ENCODE results near the gene SSTR4. TPM values are rescaled to one million over a fixed set of nuclear protein-coding genes. Genes with fewer than 3 reads are reported as not detected.
A peak's percentile ranks its signal among the peaks of the same experiment; 100 is the strongest.

SSTR4 gene
- total and polyA plus RNA-seq, 4 donors = 0.06 TPM; not detected in 3

- 8 to 12% methylated on average over 47 of the region's 47 CpGs for WGBS, 2 donors
- no peak for TF ChIP-seq CTCF (IDR thresholded peaks at IDR 0.05; ENCODE audit: control extremely low read depth, extremely low read depth)
- peaks cover 0 to 40% (median 4%) of the 10 kb centered on the region in 5 donors for H3K4me1 ChIP-seq (ENCODE audit: control insufficient read depth in 5 of 5, insufficient read depth in 5 of 5, low read length in 5 of 5)
- DNase-seq = no peak
- H3K27me3 ChIP-seq (ENCODE audit: control insufficient read depth in 3 of 3, insufficient read depth in 3 of 3, low read length in 2 of 3) = peaks cover 0 to 57% (median 44%) of the 10 kb centered on the region in 3 donors
- H3K36me3 ChIP-seq (ENCODE audit: control insufficient read depth in 4 of 4, insufficient read depth in 4 of 4, low read length in 4 of 4) = no peaks in the 10 kb centered on the region
- no peaks in the 10 kb centered on the region for H3K9me3 ChIP-seq (ENCODE audit: control insufficient read depth in 4 of 4, insufficient read depth in 3 of 4, low read length in 3 of 4)
- peak overlapping the region; percentile 11 to 94 for H3K27ac ChIP-seq (ENCODE audit: low read depth in 1 of 2, low read length in 1 of 2)
- ATAC-seq (ENCODE audit: insufficient read depth, low FRiP score) = no peak
- no peak overlapping the region for H3K9ac ChIP-seq (ENCODE audit: insufficient read depth in 1 of 2, low read length in 2 of 2)
- peak overlapping the region; percentile 70 for H3K4me3 ChIP-seq
Measured at GRCh38 chr20:23047738-23048214, 12.7 kb downstream of the SSTR4 start.

- no peaks in the 10 kb centered on the region for H3K9me3 ChIP-seq (ENCODE audit: control insufficient read depth in 4 of 4, insufficient read depth in 3 of 4, low read length in 3 of 4)
- peak; percentile 15 for TF ChIP-seq CTCF (IDR thresholded peaks at IDR 0.05; ENCODE audit: control extremely low read depth, extremely low read depth)
- peak overlapping the region; percentile 70 for H3K4me3 ChIP-seq
- H3K36me3 ChIP-seq (ENCODE audit: control insufficient read depth in 4 of 4, insufficient read depth in 4 of 4, low read length in 4 of 4) = no peaks in the 10 kb centered on the region
- DNase-seq (peak in 1 of 3 donors; percentile 50), ATAC-seq (ENCODE audit: insufficient read depth, low FRiP score) (peak; percentile 42)
- peaks cover 0 to 57% (median 44%) of the 10 kb centered on the region in 3 donors for H3K27me3 ChIP-seq (ENCODE audit: control insufficient read depth in 3 of 3, insufficient read depth in 3 of 3, low read length in 2 of 3)
- peaks cover 0 to 40% (median 4%) of the 10 kb centered on the region in 5 donors for H3K4me1 ChIP-seq (ENCODE audit: control insufficient read depth in 5 of 5, insufficient read depth in 5 of 5, low read length in 5 of 5)
- H3K9ac ChIP-seq (ENCODE audit: insufficient read depth in 1 of 2, low read length in 2 of 2) = no peak overlapping the region
- 3% methylated on average over 79 to 92 of the region's 92 CpGs for WGBS, 2 donors
- peak overlapping the region; percentile 83 to 94 for H3K27ac ChIP-seq (ENCODE audit: low read depth in 1 of 2, low read length in 1 of 2)
Measured at GRCh38 chr20:23048283-23049200, 13.4 kb downstream of the SSTR4 start.

GRCh38 chr20:23049201-23050075 is 14.3 kb downstream of the SSTR4 start, which contains the start of gene THBD:
Gene THBD (minus strand): TSS chr20:23049672. CDS start chr20:23049504, 168 bp downstream.
- DNase-seq (peak; percentile 48 to 66 (median 49)), ATAC-seq (ENCODE audit: insufficient read depth, low FRiP score) (peak; percentile 73)
- Histone ChIP-seq H3K36me3 (ENCODE audit: control insufficient read depth in 4 of 4, insufficient read depth in 4 of 4, low read length in 4 of 4) (no peaks in the 10 kb centered on the region), H3K27ac (ENCODE audit: low read depth in 1 of 2, low read length in 1 of 2) (peak within 1 kb of the TSS; percentile 83 to 94), H3K4me3 (peak within 1 kb of the TSS; percentile 70), H3K4me1 (ENCODE audit: control insufficient read depth in 5 of 5, insufficient read depth in 5 of 5, low read length in 5 of 5) (peaks cover 0 to 40% (median 4%) of the 10 kb centered on the region in 5 donors), H3K9me3 (ENCODE audit: control insufficient read depth in 4 of 4, insufficient read depth in 3 of 4, low read length in 3 of 4) (no peaks in the 10 kb centered on the region), H3K9ac (ENCODE audit: insufficient read depth in 1 of 2, low read length in 2 of 2) (peak within 1 kb of the TSS in 1 of 2 donors; percentile 11), H3K27me3 (ENCODE audit: control insufficient read depth in 3 of 3, insufficient read depth in 3 of 3, low read length in 2 of 3) (peaks cover 0 to 54% (median 43%) of the 10 kb centered on the region in 3 donors)
- whole genome bisulfite sequencing, 2 donors = 1% methylated on average over 55 to 79 of the region's 79 CpGs
- TF ChIP-seq CTCF (IDR thresholded peaks at IDR 0.05; ENCODE audit: control extremely low read depth, extremely low read depth) = no peak

Measured in lung (tissue), 12 donors.